ENCODE data around the gene HOXC10. TPM values are rescaled to one million over a fixed set of nuclear protein-coding genes. Genes with fewer than 3 reads are reported as not detected.

Gene HOXC10
- total and polyA plus RNA-seq, 2 experiments from 2014 or later, result not detected

DNA sequence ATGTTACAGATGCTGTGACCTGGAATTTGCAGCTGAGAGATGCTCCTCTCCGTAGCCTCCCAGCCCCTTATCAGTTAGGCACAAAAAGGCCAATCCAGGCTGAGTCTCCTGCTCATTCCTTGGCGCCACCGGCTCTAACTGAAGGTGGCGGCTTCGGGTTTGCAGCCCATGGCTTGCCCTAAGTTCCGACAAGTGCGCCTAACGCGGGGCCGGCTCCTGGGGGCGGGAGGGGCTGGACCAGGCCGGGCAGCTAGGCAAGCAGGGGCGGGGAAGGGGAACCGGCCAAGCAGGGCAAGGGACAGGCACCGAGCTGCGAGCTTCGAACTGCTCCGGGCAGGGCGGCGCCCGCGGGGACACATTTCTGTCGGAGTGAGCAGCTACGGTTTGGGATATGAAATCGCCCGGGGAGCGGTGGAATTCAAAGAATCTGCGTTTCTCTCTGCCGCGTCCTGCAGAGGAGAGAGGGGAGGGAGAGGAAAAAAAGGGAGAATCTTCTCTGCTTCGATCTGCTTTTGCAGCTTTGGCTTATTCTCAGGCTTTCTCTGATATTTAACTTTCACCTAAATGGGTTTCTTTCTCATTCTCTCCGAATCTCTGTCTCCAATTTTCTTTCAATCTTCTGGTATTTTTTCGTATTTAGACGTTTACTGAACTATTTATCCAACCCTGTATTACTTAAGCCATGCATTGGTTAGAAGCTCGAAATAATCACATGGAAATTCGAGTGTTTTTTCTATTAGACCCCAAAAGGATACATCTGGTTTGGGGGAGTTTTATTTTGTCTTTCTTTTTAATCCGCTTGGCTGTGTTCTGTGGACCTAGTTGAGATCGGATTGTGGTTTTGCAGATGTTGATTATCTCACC lies 31.8 kb upstream of the HOXC10 start:
- H4K20me1 ChIP-seq (replicated peaks; ENCODE audit: insufficient read depth), result peaks cover 56% of the 10 kb centered on the region
- H2AFZ ChIP-seq, result no peak overlapping the region
- DNase-seq (ENCODE audit: low spot score), result peak; percentile 87

DNA sequence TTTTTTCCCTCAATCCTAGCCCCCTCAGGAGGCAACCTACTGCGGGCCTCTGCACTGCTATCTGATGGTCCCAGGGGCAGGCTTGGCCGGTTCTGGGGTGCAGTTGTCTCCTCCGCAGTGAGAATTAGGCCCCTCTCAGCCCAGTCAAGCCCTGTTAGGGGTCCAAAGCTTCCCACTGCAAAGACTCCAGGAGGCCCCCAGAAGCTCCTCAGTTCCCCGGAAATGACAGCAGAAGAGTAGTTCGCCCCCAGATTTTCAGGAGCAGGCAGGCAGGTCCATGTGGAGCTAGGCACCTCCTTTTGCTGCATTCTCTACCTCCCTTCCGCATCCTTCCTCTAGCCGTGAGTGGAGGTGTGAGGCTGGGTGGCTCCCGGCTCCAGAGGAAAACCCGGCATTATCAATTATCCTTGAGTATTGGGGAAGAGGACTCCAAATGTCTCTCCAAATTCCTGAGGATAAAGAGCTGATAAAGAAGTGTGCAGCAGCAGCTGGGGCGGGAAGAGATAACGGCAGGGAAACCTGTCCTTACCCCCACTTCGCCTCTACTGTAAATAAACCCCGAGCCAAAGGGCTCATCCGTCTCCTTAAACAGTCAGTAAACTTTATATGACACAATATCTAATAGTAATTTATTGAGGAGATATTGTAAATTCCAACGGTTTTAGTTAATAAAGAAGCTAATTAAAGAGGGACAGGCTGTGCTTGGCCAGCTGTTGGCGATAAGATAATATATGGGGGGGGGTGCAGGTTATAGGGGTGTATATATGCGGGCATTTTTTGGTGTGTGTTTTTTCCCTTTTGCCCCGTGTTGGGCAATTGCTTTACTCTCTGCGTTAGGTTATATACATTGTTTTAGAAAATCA lies 30.9 kb upstream of the HOXC10 start:
- peaks cover 100% of the 10 kb centered on the region for H3K27me3 ChIP-seq (ENCODE audit: insufficient read depth)
- H3K79me2 ChIP-seq (replicated peaks; ENCODE audit: insufficient read depth), result no peaks in the 10 kb centered on the region
- Mint-ChIP-seq H3K4me3 (no peak overlapping the region), H3K4me1 (peaks cover 28% of the 10 kb centered on the region), H3K9me3 (peaks cover 6% of the 10 kb centered on the region), H3K36me3 (ENCODE audit: low read depth) (peaks cover 3% of the 10 kb centered on the region; the same call in 1 of the 3 replicates), H3K27ac (no peak overlapping the region), H3K27me3 (ENCODE audit: insufficient read depth, low read depth, poor library complexity) (peaks cover 98% of the 10 kb centered on the region)
- H3F3A ChIP-seq (replicated peaks; ENCODE audit: low read depth), result peaks cover 52% of the 10 kb centered on the region
- H3K27ac ChIP-seq (ENCODE audit: low read depth), result no peak overlapping the region
- H3K4me3 ChIP-seq, result no peak overlapping the region
- TF ChIP-seq ZNF331 (CRISPR knock-in tag; IDR thresholded peaks at IDR 0.05; ENCODE audit: low read depth) (no peak), EZH2 (IDR thresholded peaks at IDR 0.05; ENCODE audit: low read depth, unreplicated experiment) (peak; percentile 97)
- TF ChIP-seq, protein P1, sequence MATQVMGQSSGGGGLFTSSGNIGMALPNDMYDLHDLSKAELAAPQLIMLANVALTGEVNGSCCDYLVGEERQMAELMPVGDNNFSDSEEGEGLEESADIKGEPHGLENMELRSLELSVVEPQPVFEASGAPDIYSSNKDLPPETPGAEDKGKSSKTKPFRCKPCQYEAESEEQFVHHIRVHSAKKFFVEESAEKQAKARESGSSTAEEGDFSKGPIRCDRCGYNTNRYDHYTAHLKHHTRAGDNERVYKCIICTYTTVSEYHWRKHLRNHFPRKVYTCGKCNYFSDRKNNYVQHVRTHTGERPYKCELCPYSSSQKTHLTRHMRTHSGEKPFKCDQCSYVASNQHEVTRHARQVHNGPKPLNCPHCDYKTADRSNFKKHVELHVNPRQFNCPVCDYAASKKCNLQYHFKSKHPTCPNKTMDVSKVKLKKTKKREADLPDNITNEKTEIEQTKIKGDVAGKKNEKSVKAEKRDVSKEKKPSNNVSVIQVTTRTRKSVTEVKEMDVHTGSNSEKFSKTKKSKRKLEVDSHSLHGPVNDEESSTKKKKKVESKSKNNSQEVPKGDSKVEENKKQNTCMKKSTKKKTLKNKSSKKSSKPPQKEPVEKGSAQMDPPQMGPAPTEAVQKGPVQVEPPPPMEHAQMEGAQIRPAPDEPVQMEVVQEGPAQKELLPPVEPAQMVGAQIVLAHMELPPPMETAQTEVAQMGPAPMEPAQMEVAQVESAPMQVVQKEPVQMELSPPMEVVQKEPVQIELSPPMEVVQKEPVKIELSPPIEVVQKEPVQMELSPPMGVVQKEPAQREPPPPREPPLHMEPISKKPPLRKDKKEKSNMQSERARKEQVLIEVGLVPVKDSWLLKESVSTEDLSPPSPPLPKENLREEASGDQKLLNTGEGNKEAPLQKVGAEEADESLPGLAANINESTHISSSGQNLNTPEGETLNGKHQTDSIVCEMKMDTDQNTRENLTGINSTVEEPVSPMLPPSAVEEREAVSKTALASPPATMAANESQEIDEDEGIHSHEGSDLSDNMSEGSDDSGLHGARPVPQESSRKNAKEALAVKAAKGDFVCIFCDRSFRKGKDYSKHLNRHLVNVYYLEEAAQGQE (IDR thresholded peaks at IDR 0.05; ENCODE audit: unreplicated experiment), result no peak
- TF ChIP-seq, protein P2, sequence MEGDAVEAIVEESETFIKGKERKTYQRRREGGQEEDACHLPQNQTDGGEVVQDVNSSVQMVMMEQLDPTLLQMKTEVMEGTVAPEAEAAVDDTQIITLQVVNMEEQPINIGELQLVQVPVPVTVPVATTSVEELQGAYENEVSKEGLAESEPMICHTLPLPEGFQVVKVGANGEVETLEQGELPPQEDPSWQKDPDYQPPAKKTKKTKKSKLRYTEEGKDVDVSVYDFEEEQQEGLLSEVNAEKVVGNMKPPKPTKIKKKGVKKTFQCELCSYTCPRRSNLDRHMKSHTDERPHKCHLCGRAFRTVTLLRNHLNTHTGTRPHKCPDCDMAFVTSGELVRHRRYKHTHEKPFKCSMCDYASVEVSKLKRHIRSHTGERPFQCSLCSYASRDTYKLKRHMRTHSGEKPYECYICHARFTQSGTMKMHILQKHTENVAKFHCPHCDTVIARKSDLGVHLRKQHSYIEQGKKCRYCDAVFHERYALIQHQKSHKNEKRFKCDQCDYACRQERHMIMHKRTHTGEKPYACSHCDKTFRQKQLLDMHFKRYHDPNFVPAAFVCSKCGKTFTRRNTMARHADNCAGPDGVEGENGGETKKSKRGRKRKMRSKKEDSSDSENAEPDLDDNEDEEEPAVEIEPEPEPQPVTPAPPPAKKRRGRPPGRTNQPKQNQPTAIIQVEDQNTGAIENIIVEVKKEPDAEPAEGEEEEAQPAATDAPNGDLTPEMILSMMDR (conservative IDR thresholded peaks at IDR 0.05; ENCODE audit: low read depth in 2 of 2), result no peak
- peaks cover 26% of the 10 kb centered on the region for H3K4me1 ChIP-seq (ENCODE audit: insufficient read depth)
- no peaks in the 10 kb centered on the region; the same call in 1 of the 2 replicates for H3K36me3 ChIP-seq (ENCODE audit: insufficient read depth)
- H4K20me1 ChIP-seq (replicated peaks; ENCODE audit: insufficient read depth), result peaks cover 48% of the 10 kb centered on the region
- no peak for ATAC-seq
- H3K4me2 ChIP-seq, result no peak overlapping the region
- no peaks in the 10 kb centered on the region for H3K9me2 ChIP-seq (ENCODE audit: insufficient read depth)
- no peak overlapping the region for H2AFZ ChIP-seq
- no peak for DNase-seq (ENCODE audit: low spot score)

More for the DNA sequence above, 31.8 kb upstream of the HOXC10 start:
- Mint-ChIP-seq H3K27ac (no peak overlapping the region), H3K9me3 (peaks cover 6% of the 10 kb centered on the region), H3K27me3 (ENCODE audit: insufficient read depth, low read depth, poor library complexity) (peaks cover 98% of the 10 kb centered on the region), H3K4me1 (peaks cover 30% of the 10 kb centered on the region), H3K4me3 (peak overlapping the region; percentile 5; the same call in 1 of the 3 replicates), H3K36me3 (ENCODE audit: low read depth) (peaks cover 3% of the 10 kb centered on the region; the same call in 1 of the 3 replicates)
- Histone ChIP-seq H3K27ac (ENCODE audit: low read depth) (no peak overlapping the region), H3K4me1 (ENCODE audit: insufficient read depth) (peaks cover 27% of the 10 kb centered on the region), H3F3A (replicated peaks; ENCODE audit: low read depth) (peaks cover 52% of the 10 kb centered on the region), H3K4me2 (peak overlapping the region; percentile 36; the same call in 1 of the 2 replicates), H3K9me2 (ENCODE audit: insufficient read depth) (no peaks in the 10 kb centered on the region), H3K27me3 (ENCODE audit: insufficient read depth) (peaks cover 100% of the 10 kb centered on the region), H3K79me2 (replicated peaks; ENCODE audit: insufficient read depth) (no peaks in the 10 kb centered on the region), H3K36me3 (ENCODE audit: insufficient read depth) (no peaks in the 10 kb centered on the region), H3K4me3 (peak overlapping the region; percentile 22; the same call in 1 of the 2 replicates)
- peak; percentile 21 for ATAC-seq
- TF ChIP-seq EZH2 (IDR thresholded peaks at IDR 0.05; ENCODE audit: low read depth, unreplicated experiment), result peak; percentile 90
- TF ChIP-seq NANOG (IDR thresholded peaks at IDR 0.05; ENCODE audit: borderline replicate concordance), result no peak
- TF ChIP-seq EZH2phosphoT487 (IDR thresholded peaks at IDR 0.05; ENCODE audit: unreplicated experiment), result peak; percentile 100
- no peak for TF ChIP-seq STAT1 (IDR thresholded peaks at IDR 0.05; ENCODE audit: unreplicated experiment)
- TF ChIP-seq, protein P1 (IDR thresholded peaks at IDR 0.05; ENCODE audit: unreplicated experiment), result no peak
- no peak for TF ChIP-seq ZNF331 (CRISPR knock-in tag; IDR thresholded peaks at IDR 0.05; ENCODE audit: low read depth)

All from GM23338 (cell line).